HG03280 (cell line): Measurements from ENCODE around the gene ALCAM.

Experiments used
- ATAC-seq: cut with Tn5 transposase; IDR thresholded peaks from one replicate; pipeline ENCODE4 v1.9.1; 2021; ENCODE audit warnings: mild to moderate bottlenecking, moderate library complexity; ENCODE audit not compliant: unreplicated experiment

Gene ALCAM

GRCh38 chr3:105466495-105467404 is 100.0 kb downstream of the ALCAM start:
- no peak for ATAC-seq

GRCh38 chr3:105470851-105471250 is 104.1 kb downstream of the ALCAM start:
- no peak for ATAC-seq

GRCh38 chr3:105473521-105474223 is 107.0 kb downstream of the ALCAM start:
- no peak for ATAC-seq

GRCh38 chr3:105480768-105481167 is 114.1 kb downstream of the ALCAM start:
- no peak for ATAC-seq

GRCh38 chr3:105483476-105483875 is 116.8 kb downstream of the ALCAM start:
- no peak for ATAC-seq

GRCh38 chr3:105490045-105490444 is 123.3 kb downstream of the ALCAM start:
- ATAC-seq, result no peak

GRCh38 chr3:105493305-105493892 is 126.7 kb downstream of the ALCAM start:
- no peak for ATAC-seq

- no peak for ATAC-seq
Observed at GRCh38 chr3:105495021-105495420, 128.3 kb downstream of the ALCAM start.

- no peak for ATAC-seq
Observed at GRCh38 chr3:105496343-105496742, 129.6 kb downstream of the ALCAM start.

GRCh38 chr3:105497386-105497785 is 130.7 kb downstream of the ALCAM start:
- ATAC-seq, result no peak

GRCh38 chr3:105499961-105500360 is 133.3 kb downstream of the ALCAM start:
- no peak for ATAC-seq

- ATAC-seq, result no peak
Observed at GRCh38 chr3:105502333-105502732, 135.6 kb downstream of the ALCAM start.

GRCh38 chr3:105503191-105503593 is 136.5 kb downstream of the ALCAM start:
- ATAC-seq, result no peak

GRCh38 chr3:105504440-105504951 is 137.8 kb downstream of the ALCAM start:
- ATAC-seq, result no peak

- no peak for ATAC-seq
Observed at GRCh38 chr3:105505170-105505569, 138.5 kb downstream of the ALCAM start.

GRCh38 chr3:105511031-105511430 is 144.3 kb downstream of the ALCAM start:
- no peak for ATAC-seq

- ATAC-seq, result no peak
Observed at GRCh38 chr3:105512061-105512460, 145.4 kb downstream of the ALCAM start.

- no peak for ATAC-seq
Observed at GRCh38 chr3:105513042-105513441, 146.3 kb downstream of the ALCAM start.

- no peak for ATAC-seq
Observed at GRCh38 chr3:105513886-105514285, 147.2 kb downstream of the ALCAM start.

GRCh38 chr3:105515372-105515771 is 148.7 kb downstream of the ALCAM start:
- no peak for ATAC-seq

- no peak for ATAC-seq
Observed at GRCh38 chr3:105516972-105517371, 150.3 kb downstream of the ALCAM start.
